Mucosa of gallbladder (tissue), 1 donor: ENCODE measurements around the gene AOX1. TPM values are rescaled to one million over a fixed set of nuclear protein-coding genes. Genes with fewer than 3 reads are reported as not detected.
"Not testable (repeated sequence)": the region's sequence is repeated elsewhere in the genome, so short reads cannot be mapped to it uniquely, and the experiment has no call there.

ENCODE experiments used
- DNase-seq: peaks from one replicate; pipeline ENCODE4 v3.0.0-alpha.2; 2020; ENCODE audit warnings: low spot score
- total RNA-seq: library from RNA; stranded (reverse); gene quantifications from one replicate; pipeline ENCODE4 v1.2.1, GENCODE V29; 2021
- donor health status: DM: no; HTN: no; CAD: no.

AOX1 gene
- total RNA-seq, 1 donor from 2014 or later, result 119 TPM

DNA sequence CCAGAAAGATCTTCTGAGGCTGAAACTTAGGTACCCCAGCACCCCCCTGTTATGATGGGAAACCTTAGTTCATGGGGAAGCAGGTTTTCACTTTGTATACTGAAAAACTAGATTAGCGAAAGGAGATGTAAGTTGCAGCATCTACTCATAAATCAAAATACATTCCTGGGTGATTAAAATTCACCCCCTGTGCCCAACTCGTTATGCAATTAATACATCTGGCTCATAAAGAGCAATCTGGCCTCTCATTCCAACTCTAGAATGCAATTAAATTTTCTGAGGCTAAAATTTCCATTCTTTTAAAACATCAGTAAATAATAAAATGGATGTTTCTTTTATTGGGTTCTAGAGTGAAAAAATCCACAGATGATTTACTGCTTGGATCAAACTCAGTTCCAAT lies 115.0 kb downstream of the AOX1 start:
- DNase-seq, result no peak

DNA sequence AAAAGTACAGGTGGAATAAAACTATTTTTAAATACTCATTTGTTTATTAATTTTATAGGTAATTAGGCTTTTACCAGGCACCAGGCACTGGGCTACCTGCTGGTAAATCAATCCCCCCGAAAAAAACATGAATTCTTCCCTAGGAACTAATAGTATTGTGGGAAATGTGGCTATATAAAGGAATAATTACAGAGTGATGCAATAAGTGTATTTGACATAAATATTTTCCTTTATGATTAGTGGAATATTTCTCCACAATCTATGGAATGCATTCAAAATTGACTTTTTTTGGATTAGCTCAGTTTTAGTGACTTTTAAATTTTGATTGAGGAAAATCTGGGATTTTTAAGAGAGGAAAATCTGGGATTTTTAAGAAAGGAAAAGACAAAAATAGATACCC lies 116.2 kb downstream of the AOX1 start:
- DNase-seq, result no peak

DNA sequence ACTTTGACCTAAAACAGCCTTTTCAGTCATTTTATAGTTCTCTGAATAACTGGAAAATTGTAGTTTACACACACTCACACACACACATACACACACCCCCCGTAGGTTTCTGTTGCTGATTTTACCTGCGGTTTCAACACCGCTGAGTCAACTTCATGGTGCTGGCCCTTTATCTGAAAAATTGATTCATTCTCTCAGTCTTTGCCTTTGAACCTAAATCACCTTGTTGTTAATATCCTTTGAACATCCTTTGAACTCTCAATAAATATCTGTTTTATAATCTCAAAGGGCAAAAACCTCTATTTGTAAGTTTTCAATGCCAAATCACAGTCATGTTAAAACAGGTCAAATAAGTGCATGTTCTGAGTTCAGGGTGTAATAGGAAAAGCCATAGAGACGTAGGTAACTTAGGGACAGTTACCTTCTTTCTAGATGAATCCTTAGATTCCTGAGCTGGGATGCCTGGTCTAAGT lies 116.9 kb downstream of the AOX1 start:
- DNase-seq, result no peak

DNA sequence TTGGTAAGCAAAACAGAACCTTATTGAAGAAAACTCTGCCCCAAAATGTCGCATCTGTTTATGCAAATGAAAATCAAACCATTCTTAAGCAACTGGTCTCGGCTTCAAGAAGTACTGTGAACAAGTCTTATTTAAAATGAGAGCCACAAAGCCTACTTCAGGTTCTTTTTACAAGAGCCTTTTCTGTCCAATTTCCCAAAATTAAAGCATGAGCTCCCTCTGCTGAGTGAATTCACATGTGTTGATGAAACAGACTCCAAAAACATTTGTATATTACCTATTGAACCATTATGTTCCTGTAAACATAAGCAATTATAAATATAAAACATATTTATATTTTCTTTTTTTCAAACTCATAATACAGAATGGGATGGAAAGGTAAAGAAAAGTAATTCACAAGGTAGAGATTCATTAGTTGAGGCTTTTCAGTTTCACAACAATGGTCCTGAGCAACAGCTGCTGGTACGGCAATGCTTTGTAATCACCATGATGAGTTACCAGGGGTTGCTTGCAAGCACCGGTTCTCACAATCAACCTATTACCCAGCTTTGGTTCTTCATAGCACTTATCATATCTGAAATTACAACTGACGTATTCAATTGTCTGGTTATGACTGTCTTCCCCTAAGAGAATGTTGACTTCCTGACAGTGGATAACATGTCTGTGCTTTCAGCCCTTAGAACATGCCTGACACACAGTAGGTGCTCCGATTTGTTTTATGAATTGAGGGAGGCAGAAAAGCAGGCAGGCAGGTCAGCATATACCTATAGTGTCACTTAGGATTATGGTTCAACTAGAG lies 117.5 kb downstream of the AOX1 start:
- peak; percentile 54 for DNase-seq

DNA sequence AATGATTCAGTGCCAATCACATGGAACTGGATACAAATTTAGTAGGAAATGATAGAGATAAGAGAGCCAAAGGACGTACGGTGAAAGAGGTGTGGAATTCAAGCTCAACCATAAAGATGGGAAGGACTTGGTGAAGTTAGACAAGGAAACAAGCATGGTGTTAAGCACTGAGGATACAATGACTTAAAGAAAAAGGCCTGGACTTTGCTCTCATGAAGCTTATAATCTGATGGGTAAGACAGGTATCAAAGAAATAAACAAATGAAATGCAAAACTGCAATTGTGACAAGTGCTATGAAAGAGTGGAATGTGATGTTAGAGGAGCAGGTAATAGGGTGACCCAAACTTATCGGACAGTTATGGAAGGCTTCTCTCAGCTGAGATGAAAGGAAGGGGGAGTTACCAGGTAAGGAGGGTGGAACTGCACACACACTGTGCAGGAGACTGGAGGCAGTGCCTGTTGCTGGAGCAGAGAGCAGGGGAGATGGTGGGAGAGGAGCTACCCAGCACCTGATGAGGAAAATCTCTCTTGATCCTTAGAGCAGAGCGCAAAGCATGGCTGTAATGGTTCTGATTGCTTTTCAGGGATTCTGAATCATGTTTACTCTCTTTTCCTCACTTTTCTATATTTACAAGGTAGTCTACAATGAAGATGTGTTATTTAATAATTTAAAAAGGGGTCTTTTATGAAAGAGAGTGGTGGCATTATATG lies 118.3 kb downstream of the AOX1 start:
- no peak for DNase-seq

DNA sequence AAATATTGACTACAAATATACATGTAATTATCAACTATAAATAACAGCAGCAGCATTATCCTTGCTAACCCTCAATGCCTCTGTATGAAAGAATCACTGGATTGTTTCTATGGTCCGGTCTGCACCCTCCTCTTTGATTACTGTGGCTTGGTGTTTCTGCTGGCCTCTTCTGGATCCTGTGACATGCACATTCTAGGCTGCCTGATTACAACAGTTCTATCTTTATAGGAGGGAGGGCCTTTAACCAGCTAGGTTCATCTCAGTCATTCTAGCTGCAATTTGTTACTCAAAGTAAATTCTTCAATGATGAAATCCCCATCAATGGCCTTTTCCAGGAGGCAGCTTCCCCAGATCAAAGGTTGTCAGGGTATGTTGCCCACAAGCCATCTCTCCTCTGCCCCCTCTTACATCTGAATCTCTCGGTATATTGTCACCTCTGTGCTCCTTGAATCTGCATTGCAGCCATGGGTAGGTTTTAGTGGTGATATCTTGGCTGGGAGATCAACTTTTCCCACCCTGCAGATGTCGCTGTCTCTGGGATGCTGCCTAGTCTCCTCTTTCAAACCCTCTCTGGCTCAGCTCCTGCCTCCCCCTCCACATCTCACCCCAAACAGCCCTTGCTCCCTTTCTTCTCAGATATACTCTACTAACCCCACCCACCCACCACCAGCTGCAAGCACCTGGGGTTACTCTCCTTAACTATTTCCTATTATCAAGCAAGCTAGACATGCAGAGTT lies 119.7 kb downstream of the AOX1 start:
- DNase-seq, result no peak

DNA sequence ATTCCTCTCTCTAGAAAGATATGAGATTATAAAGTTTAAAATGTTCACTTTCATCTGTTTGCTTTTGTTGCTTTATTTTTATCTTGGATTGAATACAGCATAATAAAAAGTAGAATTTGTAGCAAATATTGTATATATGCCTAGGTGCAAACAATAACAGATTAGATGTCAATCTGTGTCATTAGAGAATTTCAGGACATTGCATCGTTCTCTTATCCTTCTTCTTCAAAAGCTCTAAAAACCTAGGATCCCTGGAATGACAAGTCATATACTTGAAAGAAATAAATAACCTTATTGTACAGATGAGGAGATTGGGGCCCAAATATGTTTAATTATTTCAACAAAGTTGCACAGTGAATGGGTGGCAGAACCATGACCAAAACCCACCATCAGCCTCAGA lies 123.1 kb downstream of the AOX1 start:
- no peak for DNase-seq

DNA sequence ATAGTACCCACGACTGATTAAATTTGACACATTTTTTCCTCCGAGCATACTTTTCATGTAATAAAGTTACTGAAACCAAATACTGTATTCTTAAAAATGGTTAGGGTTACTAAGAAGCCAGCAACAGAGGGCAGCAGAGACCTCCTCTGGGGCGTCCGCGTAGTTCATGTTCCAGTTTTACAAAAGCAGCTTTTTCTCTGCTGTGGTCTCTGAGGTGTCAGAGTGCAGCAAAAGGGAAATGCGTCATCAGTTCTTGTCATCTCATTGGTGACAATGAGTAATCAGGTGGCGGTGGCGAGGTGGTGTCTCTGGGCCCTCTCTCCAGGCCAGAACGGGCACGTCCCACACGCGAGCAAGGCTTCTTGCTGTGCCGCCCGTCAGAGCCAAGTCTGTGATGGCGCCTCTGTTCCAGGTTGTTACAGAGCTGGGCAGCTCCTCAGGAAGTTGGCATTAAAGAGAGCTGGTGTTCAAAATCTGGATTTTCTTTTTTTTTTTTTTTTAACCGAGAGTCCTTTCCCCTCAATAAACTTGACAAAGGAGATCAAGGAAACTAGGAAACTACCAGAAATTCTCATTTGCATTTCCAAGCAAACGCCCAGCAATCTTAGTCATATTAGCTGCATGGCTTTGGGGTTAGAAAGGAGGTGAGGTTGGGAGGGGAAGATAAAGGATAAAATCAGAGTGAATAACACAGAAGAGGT lies 127.3 kb downstream of the AOX1 start:
- DNase-seq, result peak; percentile 90

DNA sequence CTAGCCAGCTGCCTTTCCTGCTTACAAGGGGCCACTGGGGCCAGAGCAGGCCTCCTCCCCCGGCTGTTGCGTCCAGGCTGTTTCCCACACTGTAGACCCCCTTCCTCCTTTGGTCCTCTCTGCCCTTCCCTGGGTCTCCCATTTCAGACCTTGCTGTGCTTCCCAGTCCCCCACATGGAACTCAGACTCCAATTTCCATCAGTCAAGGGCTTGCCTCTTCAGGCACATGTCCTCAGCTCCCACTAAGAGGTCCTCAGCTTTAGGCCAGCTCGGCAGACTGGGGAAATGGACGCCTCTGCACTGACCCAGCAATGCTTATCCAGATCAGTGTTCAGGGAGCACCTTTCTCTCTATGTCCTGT lies 127.9 kb downstream of the AOX1 start:
- DNase-seq, result no peak

DNA sequence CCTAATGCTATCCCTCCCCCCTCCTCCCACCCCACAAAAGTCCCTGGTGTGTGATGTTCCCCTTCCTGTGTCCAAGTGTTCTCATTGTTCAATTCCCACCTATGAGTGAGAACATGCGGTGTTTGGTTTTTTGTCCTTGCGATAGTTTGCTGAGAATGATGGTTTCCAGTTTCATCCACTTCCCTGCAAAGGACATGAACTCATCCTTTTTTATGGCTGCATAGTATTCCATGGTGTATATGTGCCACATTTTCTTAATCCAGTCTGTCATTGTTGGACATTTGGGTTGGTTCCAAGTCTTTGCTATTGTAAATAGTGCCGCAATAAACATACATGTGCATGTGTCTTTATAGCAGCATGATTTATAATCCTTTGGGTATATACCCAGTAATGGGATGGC lies 129.2 kb downstream of the AOX1 start:
- DNase-seq, result not testable (repeated sequence)

DNA sequence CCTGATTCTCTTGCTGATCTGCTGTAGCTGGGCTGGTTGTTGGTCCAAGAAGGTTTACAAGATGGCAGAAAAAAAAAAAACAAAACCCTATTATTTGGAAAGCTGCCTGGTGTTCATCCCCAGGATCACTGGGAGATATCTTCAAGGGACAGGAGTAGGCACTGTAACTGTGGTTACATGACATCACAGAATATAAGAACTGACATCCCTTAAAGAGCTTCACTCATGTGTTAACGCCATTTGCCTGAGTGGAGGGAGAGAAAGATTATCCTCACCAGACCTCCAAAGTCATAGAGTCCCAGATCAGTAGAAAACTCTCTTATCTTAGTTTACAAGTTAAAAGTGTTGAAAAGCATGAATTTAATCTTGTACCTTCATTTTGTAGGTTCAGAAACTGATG lies 130.6 kb downstream of the AOX1 start:
- no peak for DNase-seq

Other genes with a start within 250 kb of the AOX1 start
- gene KCTD18, start 75.9 kb upstream of the AOX1 start, total RNA-seq, result 16.1 TPM
- 2.0 TPM for gene SGO2, start 59.8 kb upstream of the AOX1 start, total RNA-seq
- gene BZW1, start 225.9 kb downstream of the AOX1 start, total RNA-seq, result 158 TPM